GM12801 (cell line): Measurements from ENCODE around the gene TRABD2A.

Experiments
- CTCF ChIP-seq: IDR thresholded peaks from one replicate; pipeline ENCODE4 v1.5.1; 2011; ENCODE audit warnings: control low read depth; ENCODE audit not compliant: insufficient read length; ENCODE audit errors: extremely low read depth

Gene TRABD2A

GRCh38 chr2:84899304-84900204 lies 18.7 kb upstream of the TRABD2A start:
- TF ChIP-seq CTCF, result no peak

- TF ChIP-seq CTCF, result no peak
Observed at GRCh38 chr2:84897773-84898172, 16.9 kb upstream of the TRABD2A start.

GRCh38 chr2:84896567-84896966 lies 15.7 kb upstream of the TRABD2A start:
- no peak for TF ChIP-seq CTCF

- TF ChIP-seq CTCF, result no peak
Observed at GRCh38 chr2:84894758-84895520, 14.1 kb upstream of the TRABD2A start.

- TF ChIP-seq CTCF, result no peak
Observed at GRCh38 chr2:84894131-84894586, 13.3 kb upstream of the TRABD2A start.

- no peak for TF ChIP-seq CTCF
Observed at GRCh38 chr2:84891355-84892010, 10.6 kb upstream of the TRABD2A start.

GRCh38 chr2:84889332-84889731 lies 8.4 kb upstream of the TRABD2A start:
- no peak for TF ChIP-seq CTCF
